Measurements from ENCODE around the gene LAMB4. TPM values are rescaled to one million over a fixed set of nuclear protein-coding genes. Genes with fewer than 3 reads are reported as not detected.

The LAMB4 gene
- total RNA-seq, 4 donors from 2014 or later, result 2.0 to 28.2 (median 8.8) TPM

- 77 to 83% methylated on average over 7 to 8 of the region's 8 CpGs for WGBS, 2 donors
- Histone ChIP-seq H3K4me1 (peaks cover 0 to 49% (median 5%) of the 10 kb centered on the region in 3 donors), H3K36me3 (peaks cover 0 to 78% (median 0%) of the 10 kb centered on the region in 3 donors), H3K27ac (peak overlapping the region in 1 of 4 donors; percentile 70), H3K27me3 (no peaks in the 10 kb centered on the region), H3K9me3 (no peaks in the 10 kb centered on the region), H3K4me3 (no peak overlapping the region)
- TF ChIP-seq, protein P1, sequence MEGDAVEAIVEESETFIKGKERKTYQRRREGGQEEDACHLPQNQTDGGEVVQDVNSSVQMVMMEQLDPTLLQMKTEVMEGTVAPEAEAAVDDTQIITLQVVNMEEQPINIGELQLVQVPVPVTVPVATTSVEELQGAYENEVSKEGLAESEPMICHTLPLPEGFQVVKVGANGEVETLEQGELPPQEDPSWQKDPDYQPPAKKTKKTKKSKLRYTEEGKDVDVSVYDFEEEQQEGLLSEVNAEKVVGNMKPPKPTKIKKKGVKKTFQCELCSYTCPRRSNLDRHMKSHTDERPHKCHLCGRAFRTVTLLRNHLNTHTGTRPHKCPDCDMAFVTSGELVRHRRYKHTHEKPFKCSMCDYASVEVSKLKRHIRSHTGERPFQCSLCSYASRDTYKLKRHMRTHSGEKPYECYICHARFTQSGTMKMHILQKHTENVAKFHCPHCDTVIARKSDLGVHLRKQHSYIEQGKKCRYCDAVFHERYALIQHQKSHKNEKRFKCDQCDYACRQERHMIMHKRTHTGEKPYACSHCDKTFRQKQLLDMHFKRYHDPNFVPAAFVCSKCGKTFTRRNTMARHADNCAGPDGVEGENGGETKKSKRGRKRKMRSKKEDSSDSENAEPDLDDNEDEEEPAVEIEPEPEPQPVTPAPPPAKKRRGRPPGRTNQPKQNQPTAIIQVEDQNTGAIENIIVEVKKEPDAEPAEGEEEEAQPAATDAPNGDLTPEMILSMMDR (IDR thresholded peaks at IDR 0.05), result no peak
- TF ChIP-seq POLR2A (IDR thresholded peaks at IDR 0.05), result no peak
- no peak for DNase-seq
- intact Hi-C loops (cut with DNase I), result no loop called here
Observed at GRCh38 chr7:107980671-107981190, 149.4 kb downstream of the LAMB4 start.

GRCh38 chr7:107980171-107980570 is 150.0 kb downstream of the LAMB4 start:
- peak overlapping the region in 1 of 4 donors; percentile 70 for H3K27ac ChIP-seq
- no peaks in the 10 kb centered on the region for H3K27me3 ChIP-seq
- peaks cover 0 to 49% (median 5%) of the 10 kb centered on the region in 3 donors for H3K4me1 ChIP-seq
- no peak for TF ChIP-seq POLR2A (IDR thresholded peaks at IDR 0.05)
- TF ChIP-seq, protein P1 (IDR thresholded peaks at IDR 0.05), result no peak
- H3K36me3 ChIP-seq, result peaks cover 0 to 78% (median 3%) of the 10 kb centered on the region in 3 donors
- DNase-seq, result no peak
- intact Hi-C loops (cut with DNase I), result no loop called here
- no peaks in the 10 kb centered on the region for H3K9me3 ChIP-seq
- no peak overlapping the region for H3K4me3 ChIP-seq
- WGBS, 2 donors, result 50 to 64% methylated on average over 3 of the region's 3 CpGs

DNA sequence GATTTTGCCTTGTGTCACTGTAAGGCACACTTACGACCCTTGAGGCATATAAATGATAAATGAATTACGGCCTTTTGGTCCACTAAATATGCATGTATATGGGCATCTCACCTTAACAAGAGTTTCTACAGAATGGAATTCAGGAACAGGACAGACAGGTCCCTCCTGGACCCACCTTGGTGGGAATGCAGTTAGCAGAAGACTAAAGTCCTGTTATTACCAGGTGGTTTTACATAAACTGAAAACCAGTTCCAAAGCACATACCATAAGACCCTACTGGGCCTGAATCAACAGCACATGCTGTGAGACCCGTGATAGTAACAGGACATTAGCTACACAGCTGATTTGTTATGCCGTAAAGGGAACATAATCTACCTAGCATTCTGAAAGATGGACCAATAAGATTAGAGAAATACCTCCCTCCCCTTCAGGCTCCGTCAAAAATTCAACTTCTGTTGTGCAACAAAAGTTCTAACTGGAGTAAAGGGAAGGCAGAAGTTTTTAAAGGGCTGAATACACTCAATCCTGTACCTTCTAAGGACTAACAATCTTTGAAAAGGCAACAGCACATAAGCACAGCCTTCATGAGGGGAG is 151.2 kb downstream of the LAMB4 start:
- Histone ChIP-seq H3K27me3 (no peaks in the 10 kb centered on the region), H3K9me3 (no peaks in the 10 kb centered on the region), H3K4me1 (peaks cover 0 to 51% (median 5%) of the 10 kb centered on the region in 3 donors), H3K27ac (peak overlapping the region in 2 of 4 donors; percentile 3 to 70), H3K36me3 (peaks cover 0 to 80% (median 3%) of the 10 kb centered on the region in 3 donors), H3K4me3 (no peak overlapping the region)
- intact Hi-C loops (cut with DNase I), result no loop called here
- 80 to 90% methylated on average over 5 of the region's 5 CpGs for WGBS, 2 donors
- DNase-seq, result no peak
- no peak for TF ChIP-seq POLR2A (IDR thresholded peaks at IDR 0.05)
- TF ChIP-seq, protein P1 (IDR thresholded peaks at IDR 0.05), result no peak

DNA sequence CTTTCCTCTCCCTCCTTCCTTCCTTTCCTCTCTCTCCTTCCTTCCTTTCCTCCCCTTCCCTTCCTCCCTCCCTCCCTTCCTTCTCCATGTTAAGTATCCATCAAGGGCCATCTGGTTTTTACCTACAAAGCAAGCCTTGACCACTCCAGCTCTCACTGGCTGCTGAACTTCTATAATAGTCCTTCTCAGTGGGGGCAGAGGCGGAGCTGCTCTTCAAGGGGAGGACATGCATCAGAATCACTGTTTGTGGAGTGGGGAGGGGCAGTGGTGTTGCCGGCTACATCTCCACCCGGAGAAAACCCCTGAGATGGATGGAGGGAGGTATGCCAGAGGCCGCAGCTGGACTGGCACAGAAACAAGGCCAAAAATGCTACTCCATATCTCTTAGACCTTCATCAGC is 153.1 kb downstream of the LAMB4 start:
- no peak for DNase-seq
- Histone ChIP-seq H3K27me3 (no peaks in the 10 kb centered on the region), H3K4me3 (no peak overlapping the region), H3K27ac (no peak overlapping the region), H3K4me1 (peaks cover 4 to 51% (median 18%) of the 10 kb centered on the region in 3 donors), H3K36me3 (peaks cover 0 to 72% (median 3%) of the 10 kb centered on the region in 3 donors), H3K9me3 (no peaks in the 10 kb centered on the region)
- intact Hi-C loops (cut with DNase I), result no loop called here
- WGBS, 2 donors, result 91 to 100% methylated on average over 3 of the region's 4 CpGs
- TF ChIP-seq, protein P1 (IDR thresholded peaks at IDR 0.05), result no peak
- TF ChIP-seq POLR2A (IDR thresholded peaks at IDR 0.05), result no peak

DNA sequence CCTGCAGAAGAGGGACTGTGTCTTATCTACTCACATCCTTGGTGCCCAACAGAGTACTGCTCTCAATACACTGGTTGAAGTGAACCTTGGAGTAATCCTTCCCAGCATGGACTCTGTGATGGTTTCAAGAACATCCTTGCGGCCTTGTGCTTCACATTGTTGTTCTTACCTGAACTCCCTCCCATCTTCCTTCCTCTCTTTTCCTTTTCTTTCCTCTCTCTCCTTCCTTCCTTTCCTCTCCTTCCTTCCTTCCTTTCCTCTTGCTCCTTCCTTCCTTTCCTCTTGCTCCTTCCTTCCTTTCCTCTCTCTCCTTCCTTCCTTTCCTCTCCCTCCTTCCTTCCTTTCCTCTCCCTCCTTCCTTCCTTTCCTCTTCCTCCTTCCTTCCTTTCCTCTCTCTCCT is 153.5 kb downstream of the LAMB4 start:
- Histone ChIP-seq H3K4me3 (no peak overlapping the region), H3K9me3 (no peaks in the 10 kb centered on the region), H3K36me3 (peaks cover 0 to 72% (median 3%) of the 10 kb centered on the region in 3 donors), H3K27me3 (no peaks in the 10 kb centered on the region), H3K4me1 (peaks cover 8 to 51% (median 22%) of the 10 kb centered on the region in 3 donors), H3K27ac (no peak overlapping the region)
- intact Hi-C loops (cut with DNase I), result no loop called here
- 0 to 100% methylated on average over 1 of the region's 1 CpG for WGBS, 2 donors
- no peak for DNase-seq
- TF ChIP-seq POLR2A (IDR thresholded peaks at IDR 0.05), result no peak
- TF ChIP-seq, protein P1 (IDR thresholded peaks at IDR 0.05), result no peak
